Adrenal gland (tissue), 5 donors: ENCODE results near the gene AP1M1.

ENCODE experiments used
- CTCF ChIP-seq, 6 experiments: fragments of 450-650 bp in 4 of 6; fragments of 200-600 bp in 2 of 6; sonication (generic) in 1 of 6; IDR thresholded peaks; 1 replicate in 5 of 6; 2 replicates in 1 of 6; pipeline versions ENCODE4 v1.5.1 to v1.8.0; 2016 to 2021; ENCODE audit warnings: antibody characterized with exemption in 6 of 6, mild to moderate bottlenecking in 2 of 6, moderate library complexity in 1 of 6
- POLR2A ChIP-seq, 2 donors: fragments of 450-650 bp; IDR thresholded peaks; one replicate each; pipeline ENCODE4 v1.6.1; 2017; ENCODE audit warnings: antibody characterized with exemption in 2 of 2, mild to moderate bottlenecking in 2 of 2, moderate library complexity in 1 of 2
- donor health status: DM: no; HTN: no; CAD: no.

- TF ChIP-seq CTCF (IDR thresholded peaks at IDR 0.05) (no peak), POLR2A (IDR thresholded peaks at IDR 0.05) (no peak)
These were observed 12.5 kb downstream of the AP1M1 start for GRCh38 chr19:16210168-16210567.
